Activated CD4-positive, alpha-beta T cell treated with anti-CD3 and anti-CD28 coated beads for 36 hours (primary cell): Measurements from ENCODE around the gene CRACR2A. TPM values are rescaled to one million over a fixed set of nuclear protein-coding genes. Genes with fewer than 3 reads are reported as not detected.
A peak's percentile ranks its signal among the peaks of the same experiment; 100 is the strongest.

Source experiments
- ATAC-seq: fragments of 200-7000 bp; cut with Tn5 transposase; one replicate; pipeline ENCODE4 v1.10.0; 2021; ENCODE audit warnings: mild to moderate bottlenecking, moderate library complexity
- CTCF ChIA-PET: fragments of 350-600 bp; sonication (Branson Sonifier 250); formaldehyde crosslinking; loops from one replicate; lab custom pipeline; 2021; ENCODE audit warnings: antibody characterized with exemption; lab: Charles Lee
- POLR2A ChIA-PET: fragments of 350-600 bp; sonication (Branson Sonifier 250); formaldehyde crosslinking; loops from one replicate; lab custom pipeline; 2021; ENCODE audit warnings: antibody characterized with exemption, inconsistent platforms; lab: Charles Lee
- DNase-seq: peaks from one replicate; pipeline ENCODE4 v3.0.0-alpha.2; 2020
- H3K27ac Mint-ChIP-seq: one replicate; pipeline ENCODE4 v1.8.0; 2021; ENCODE audit warnings: mixed read lengths
- H3K27me3 Mint-ChIP-seq: one replicate; pipeline ENCODE4 v1.8.0; 2021; ENCODE audit warnings: mixed read lengths
- H3K36me3 Mint-ChIP-seq: one replicate; pipeline ENCODE4 v1.8.0; 2021; ENCODE audit warnings: low read depth, mixed read lengths
- H3K4me1 Mint-ChIP-seq: one replicate; pipeline ENCODE4 v1.8.0; 2021; ENCODE audit warnings: mixed read lengths
- H3K4me3 Mint-ChIP-seq: one replicate; pipeline ENCODE4 v1.8.0; 2021; ENCODE audit warnings: mild to moderate bottlenecking, moderate library complexity, mixed read lengths
- H3K9me3 Mint-ChIP-seq: one replicate; pipeline ENCODE4 v1.8.0; 2021; ENCODE audit warnings: low read depth, mixed read lengths
- intact Hi-C, 2 experiments: fragments of 100-400 bp; cut with DNase I in 1 of 2; cut with micrococcal nuclease in 1 of 2; formaldehyde crosslinking; loops; one replicate each; pipeline versions ENCODE4 v1.14.2 to v1.15.1; 2022 to 2024; cut with DNase I, micrococcal nuclease
- total RNA-seq, 2 experiments: library from RNA; stranded (reverse); gene quantifications; one replicate each; pipeline ENCODE4 v1.2.3, GENCODE V29; 2021

The CRACR2A gene, protein sequence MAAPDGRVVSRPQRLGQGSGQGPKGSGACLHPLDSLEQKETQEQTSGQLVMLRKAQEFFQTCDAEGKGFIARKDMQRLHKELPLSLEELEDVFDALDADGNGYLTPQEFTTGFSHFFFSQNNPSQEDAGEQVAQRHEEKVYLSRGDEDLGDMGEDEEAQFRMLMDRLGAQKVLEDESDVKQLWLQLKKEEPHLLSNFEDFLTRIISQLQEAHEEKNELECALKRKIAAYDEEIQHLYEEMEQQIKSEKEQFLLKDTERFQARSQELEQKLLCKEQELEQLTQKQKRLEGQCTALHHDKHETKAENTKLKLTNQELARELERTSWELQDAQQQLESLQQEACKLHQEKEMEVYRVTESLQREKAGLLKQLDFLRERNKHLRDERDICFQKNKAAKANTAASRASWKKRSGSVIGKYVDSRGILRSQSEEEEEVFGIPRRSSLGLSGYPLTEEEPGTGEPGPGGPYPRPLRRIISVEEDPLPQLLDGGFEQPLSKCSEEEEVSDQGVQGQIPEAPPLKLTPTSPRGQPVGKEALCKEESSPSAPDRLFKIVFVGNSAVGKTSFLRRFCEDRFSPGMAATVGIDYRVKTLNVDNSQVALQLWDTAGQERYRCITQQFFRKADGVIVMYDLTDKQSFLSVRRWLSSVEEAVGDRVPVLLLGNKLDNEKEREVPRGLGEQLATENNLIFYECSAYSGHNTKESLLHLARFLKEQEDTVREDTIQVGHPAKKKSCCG
- total RNA-seq, result 10 to 100 TPM; 19.2 to 22.5 TPM

- H3K4me3 Mint-ChIP-seq, result peak within 1 kb of the TSS; percentile 86
- H3K27me3 Mint-ChIP-seq, result no peaks in the 10 kb centered on the region
- POLR2A ChIA-PET, result interaction anchor here (1.0 kb wide), 1 partner anchor 9 kb away, joined by 6 read pairs; no protein-coding TSS in a partner anchor
- CTCF ChIA-PET, result interaction anchor here (0.6 to 1.0 kb wide), 5 partner anchors 11 to 51 kb away, joined by 3 to 5 read pairs (median 3); no protein-coding TSS in a partner anchor
- H3K9me3 Mint-ChIP-seq, result no peaks in the 10 kb centered on the region
- ATAC-seq, result peak; percentile 84
- peaks cover 21% of the 10 kb centered on the region for H3K36me3 Mint-ChIP-seq
- peaks cover 52% of the 10 kb centered on the region for H3K4me1 Mint-ChIP-seq
- DNase-seq, result peak; percentile 92
- intact Hi-C loops, result loop anchor here (1.0 to 10.0 kb wide), 9 partner anchors 24 to 940 kb away; partner anchors contain the start of genes PARP11 (in 2 of the 2), ITFG2 (in 1 of the 2), TIGAR (in 1 of the 2) and TSPAN9 (in 1 of the 2)
- peak within 1 kb of the TSS; percentile 96 for H3K27ac Mint-ChIP-seq
Observed at GRCh38 chr12:3752741-3753486, at the start of gene CRACR2A. Gene CRACR2A (minus strand): TSS chr12:3753109. CDS start chr12:3696999, 56,110 bp downstream.

DNA sequence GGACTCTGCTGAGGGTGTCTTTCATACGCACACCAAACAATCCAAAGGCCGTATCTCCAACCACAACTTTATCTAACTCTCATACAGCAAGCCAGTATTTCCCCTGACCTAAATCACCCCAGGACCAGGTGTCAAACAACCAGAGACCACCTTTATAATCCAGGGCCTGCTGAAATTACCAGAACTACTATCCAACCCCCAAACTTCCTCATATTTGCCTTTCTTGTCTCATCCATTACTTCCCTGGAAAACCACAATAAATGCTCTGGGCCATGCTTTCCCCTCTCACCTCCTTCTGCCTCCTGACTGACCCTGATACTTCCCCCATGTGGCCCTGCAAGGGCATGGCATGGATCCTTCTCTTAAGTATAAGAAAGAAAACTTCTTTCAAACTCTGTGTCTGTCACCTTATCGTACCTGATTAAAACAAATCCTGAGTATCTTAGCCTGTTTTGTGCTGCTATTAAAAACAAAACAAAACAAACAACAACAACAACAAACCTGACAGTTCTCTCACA is 44.7 kb upstream of the CRACR2A start:
- intact Hi-C loops, result no loop called here
- Mint-ChIP-seq H3K4me3 (no peak overlapping the region), H3K9me3 (no peaks in the 10 kb centered on the region), H3K27ac (no peak overlapping the region), H3K27me3 (no peaks in the 10 kb centered on the region), H3K4me1 (peaks cover 6% of the 10 kb centered on the region), H3K36me3 (peaks cover 3% of the 10 kb centered on the region)
- POLR2A ChIA-PET, result no interaction called here
- no peak for ATAC-seq
- DNase-seq, result no peak
- CTCF ChIA-PET, result interaction anchor here (1.0 kb wide), 1 partner anchor 498 kb away, joined by 6 read pairs; no protein-coding TSS in a partner anchor

DNA sequence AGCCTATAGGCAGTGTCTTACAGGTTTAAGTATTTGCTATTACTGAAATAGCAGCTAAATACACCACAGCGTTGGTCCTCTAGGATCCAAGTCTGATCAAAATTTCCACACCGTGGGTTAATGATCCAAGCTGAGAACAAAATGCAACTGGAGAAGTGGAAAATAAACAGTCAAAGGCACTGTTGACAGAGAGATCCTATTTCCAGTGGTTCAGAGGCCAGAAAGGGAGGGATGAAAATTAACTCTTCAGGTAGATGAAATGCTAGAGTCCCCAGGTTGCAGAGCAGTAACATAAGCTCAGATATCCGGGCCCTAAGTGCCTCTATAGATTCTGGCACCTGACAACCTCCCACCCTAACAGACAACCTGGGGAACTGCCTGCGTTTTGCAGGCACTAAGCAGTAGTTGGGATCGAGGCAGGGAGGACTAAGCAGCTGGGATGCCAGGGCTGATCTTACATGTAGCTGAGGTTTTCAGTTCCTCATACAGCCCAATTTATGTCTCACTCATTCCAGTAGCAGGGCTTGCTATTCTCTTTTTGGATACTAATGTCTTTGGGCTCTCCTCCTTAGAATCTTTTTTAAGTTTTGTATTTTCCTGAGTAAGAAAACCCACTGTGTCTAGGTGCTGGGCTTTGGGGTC is 42.7 kb upstream of the CRACR2A start:
- H3K4me1 Mint-ChIP-seq, result peaks cover 6% of the 10 kb centered on the region

DNA sequence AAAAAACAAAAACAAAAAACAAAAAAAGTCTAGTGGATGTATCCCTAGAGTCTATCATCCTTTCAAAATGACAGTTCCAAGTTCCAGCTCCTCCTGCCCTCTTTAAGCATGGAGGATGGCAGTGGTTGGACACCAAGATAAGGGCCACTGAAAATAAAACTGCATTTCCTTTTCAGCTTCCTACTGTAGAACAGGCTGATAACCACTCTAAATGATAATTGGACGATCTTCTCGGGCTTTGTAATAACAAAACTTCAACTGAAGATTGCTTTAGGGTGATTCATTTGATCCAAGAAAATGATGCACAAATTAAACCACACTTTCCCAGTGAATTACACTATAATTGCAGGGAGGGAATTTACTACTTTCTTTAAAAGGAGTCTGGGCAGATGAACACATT is 42.2 kb upstream of the CRACR2A start:
- H3K27ac Mint-ChIP-seq, result no peak overlapping the region
- H3K27me3 Mint-ChIP-seq, result no peaks in the 10 kb centered on the region
- intact Hi-C loops, result no loop called here
- no peaks in the 10 kb centered on the region for H3K9me3 Mint-ChIP-seq
- peaks cover 6% of the 10 kb centered on the region for H3K4me1 Mint-ChIP-seq
- ATAC-seq, result peak; percentile 23
- peaks cover 4% of the 10 kb centered on the region for H3K36me3 Mint-ChIP-seq
- H3K4me3 Mint-ChIP-seq, result no peak overlapping the region
- POLR2A ChIA-PET, result no interaction called here
- DNase-seq, result no peak
- CTCF ChIA-PET, result interaction anchor here (0.6 to 5.0 kb wide), 4 partner anchors 10 to 506 kb away, joined by 3 to 26 read pairs (median 3); partner anchors contain the start of gene CRACR2A

More for the DNA sequence above, 42.7 kb upstream of the CRACR2A start:
- ATAC-seq (no peak), DNase-seq (no peak)
- Mint-ChIP-seq H3K36me3 (peaks cover 4% of the 10 kb centered on the region), H3K4me3 (no peak overlapping the region), H3K27ac (no peak overlapping the region), H3K9me3 (no peaks in the 10 kb centered on the region), H3K27me3 (no peaks in the 10 kb centered on the region)
- intact Hi-C loops, result no loop called here
- POLR2A ChIA-PET, result no interaction called here
- CTCF ChIA-PET, result interaction anchor here (1.1 to 5.0 kb wide), 4 partner anchors 9 to 506 kb away, joined by 3 to 26 read pairs (median 3); no protein-coding TSS in a partner anchor

DNA sequence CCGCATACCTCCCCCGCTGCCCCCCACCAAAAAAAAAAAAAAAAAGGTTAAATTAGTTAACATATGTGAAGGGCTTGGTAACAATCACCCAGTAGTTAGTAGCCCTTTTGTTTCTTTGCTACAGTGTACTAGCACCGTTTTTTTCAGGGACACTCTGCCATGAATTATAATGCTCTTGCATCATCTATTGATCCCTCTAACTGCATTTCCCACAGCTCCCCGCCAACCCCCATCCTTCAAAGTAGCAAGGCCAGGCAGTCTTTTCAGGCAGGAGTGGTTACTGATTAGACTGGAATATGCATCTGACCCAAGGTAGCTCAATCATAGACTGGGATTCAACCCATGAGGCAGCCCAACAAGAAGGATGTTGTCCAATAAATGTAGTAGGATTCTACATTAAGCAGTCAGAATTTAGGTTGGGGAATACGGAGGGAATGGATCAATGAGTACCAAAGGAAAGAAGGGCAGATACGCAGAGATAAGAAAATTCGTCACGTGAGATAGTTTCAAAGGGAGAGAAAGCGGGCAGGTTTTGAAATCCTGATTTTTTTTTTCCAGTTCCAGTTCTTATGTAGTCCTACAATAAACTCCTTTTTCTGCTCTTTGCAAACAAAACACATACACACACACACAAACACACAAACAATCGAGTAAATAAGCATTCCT is 39.8 kb upstream of the CRACR2A start:
- POLR2A ChIA-PET, result no interaction called here

DNA sequence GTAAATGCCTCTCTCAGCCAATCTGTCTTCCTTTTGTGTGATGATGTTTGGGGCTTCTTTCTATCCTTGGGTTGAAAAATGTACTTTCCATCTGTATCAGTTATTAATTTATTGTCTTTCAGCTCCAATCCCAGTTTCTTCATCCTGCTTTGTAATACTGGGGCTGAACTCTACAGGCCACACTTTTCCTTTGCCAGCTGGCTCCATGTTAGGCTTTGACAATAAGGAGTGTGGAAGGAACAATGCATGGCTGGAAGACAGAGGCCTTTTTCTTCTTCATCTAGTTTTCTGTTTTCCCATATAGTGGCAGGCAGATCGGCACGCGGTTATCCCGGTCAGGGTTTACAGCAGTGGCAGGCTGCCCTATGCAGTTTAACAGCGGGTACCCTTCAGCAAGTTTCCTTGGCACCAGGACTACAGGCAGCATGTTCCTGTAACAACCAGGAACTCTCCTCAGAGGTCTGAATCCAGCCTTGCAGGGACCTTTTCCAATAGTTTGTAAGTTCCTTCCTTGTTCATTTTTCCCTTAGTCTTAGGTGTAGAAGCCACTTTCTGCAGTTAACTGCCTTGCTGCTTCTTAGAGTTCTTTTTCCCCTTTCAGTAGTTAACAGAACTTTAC is 38.5 kb upstream of the CRACR2A start:
- Mint-ChIP-seq H3K36me3 (peaks cover 7% of the 10 kb centered on the region), H3K4me1 (peaks cover 6% of the 10 kb centered on the region), H3K9me3 (no peaks in the 10 kb centered on the region), H3K27me3 (no peaks in the 10 kb centered on the region), H3K27ac (no peak overlapping the region), H3K4me3 (no peak overlapping the region)
- POLR2A ChIA-PET, result no interaction called here
- intact Hi-C loops, result no loop called here
- ATAC-seq (no peak), DNase-seq (no peak)
- CTCF ChIA-PET, result interaction anchor here (0.6 kb wide), 1 partner anchor 12 kb away, joined by 4 read pairs; no protein-coding TSS in a partner anchor

More for the DNA sequence above, 39.8 kb upstream of the CRACR2A start:
- Mint-ChIP-seq H3K4me3 (no peak overlapping the region), H3K9me3 (no peaks in the 10 kb centered on the region), H3K4me1 (peaks cover 6% of the 10 kb centered on the region), H3K36me3 (peaks cover 4% of the 10 kb centered on the region), H3K27me3 (no peaks in the 10 kb centered on the region), H3K27ac (no peak overlapping the region)
- DNase-seq (no peak), ATAC-seq (no peak)
- intact Hi-C loops, result no loop called here
- CTCF ChIA-PET, result interaction anchor here (0.7 to 5.0 kb wide), 2 partner anchors 12 to 494 kb away, joined by 3 to 26 read pairs; no protein-coding TSS in a partner anchor

- ChIA-PET POLR2A (no interaction called here), CTCF (interaction anchor here (0.5 to 0.6 kb wide), 2 partner anchors 13 to 18 kb away, joined by 3 to 4 read pairs; no protein-coding TSS in a partner anchor)
- H3K4me1 Mint-ChIP-seq, result peaks cover 6% of the 10 kb centered on the region
- no peaks in the 10 kb centered on the region for H3K9me3 Mint-ChIP-seq
- no peak overlapping the region for H3K27ac Mint-ChIP-seq
- H3K36me3 Mint-ChIP-seq, result peaks cover 7% of the 10 kb centered on the region
- H3K4me3 Mint-ChIP-seq, result no peak overlapping the region
- intact Hi-C loops, result no loop called here
- ATAC-seq (no peak), DNase-seq (no peak)
- no peaks in the 10 kb centered on the region for H3K27me3 Mint-ChIP-seq
Observed at GRCh38 chr12:3790642-3791041, 37.7 kb upstream of the CRACR2A start.

DNA sequence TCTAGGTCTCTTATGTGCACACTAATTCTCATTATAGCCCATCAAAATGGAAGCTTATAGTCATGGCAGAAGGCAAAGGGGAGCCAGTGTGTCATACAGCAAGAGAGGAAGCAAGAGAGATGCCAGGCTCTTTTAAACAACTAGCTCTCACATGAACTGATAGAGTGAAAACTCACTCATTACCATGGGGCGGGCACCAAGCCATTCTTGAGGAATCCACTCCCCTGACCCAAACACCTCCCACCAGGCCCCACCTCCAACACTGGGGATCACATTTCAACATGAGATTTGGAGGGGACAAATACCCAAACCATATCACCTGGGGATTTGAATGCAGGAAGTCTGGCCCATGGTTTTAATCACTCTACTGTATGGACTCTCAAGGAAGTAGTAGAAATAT is 36.9 kb upstream of the CRACR2A start:
- intact Hi-C loops, result no loop called here
- Mint-ChIP-seq H3K9me3 (no peaks in the 10 kb centered on the region), H3K4me3 (no peak overlapping the region), H3K36me3 (peaks cover 7% of the 10 kb centered on the region), H3K27ac (no peak overlapping the region), H3K4me1 (no peaks in the 10 kb centered on the region), H3K27me3 (no peaks in the 10 kb centered on the region)
- ChIA-PET CTCF (interaction anchor here (1.0 kb wide), 1 partner anchor 11 kb away, joined by 3 read pairs; no protein-coding TSS in a partner anchor), POLR2A (no interaction called here)
- ATAC-seq, result no peak
- no peak for DNase-seq

GRCh38 chr12:3777206-3777809 is 24.4 kb upstream of the CRACR2A start:
- ATAC-seq (peak; percentile 61), DNase-seq (peak; percentile 13)
- no peaks in the 10 kb centered on the region for H3K36me3 Mint-ChIP-seq
- ChIA-PET CTCF (interaction anchor here (0.6 to 1.3 kb wide), 12 partner anchors 23 to 481 kb away, joined by 3 to 8 read pairs (median 4); no protein-coding TSS in a partner anchor), POLR2A (no interaction called here)
- peaks cover 4% of the 10 kb centered on the region for H3K4me1 Mint-ChIP-seq
- H3K4me3 Mint-ChIP-seq, result no peak overlapping the region
- H3K9me3 Mint-ChIP-seq, result no peaks in the 10 kb centered on the region
- no peaks in the 10 kb centered on the region for H3K27me3 Mint-ChIP-seq
- H3K27ac Mint-ChIP-seq, result no peak overlapping the region
- intact Hi-C loops, result loop anchor here (1.0 to 2.0 kb wide), 4 partner anchors 119 to 477 kb away; no protein-coding TSS in a partner anchor
